CD4-positive, alpha-beta T cell treated with Interferon gamma for 1 hour (primary cell): Measurements from ENCODE around the gene RNASE4.
A peak's percentile ranks its signal among the peaks of the same experiment; 100 is the strongest.
"Not testable (repeated sequence)": the region's sequence is repeated elsewhere in the genome, so short reads cannot be mapped to it uniquely, and the experiment has no call there.

Experiments
- DNase-seq: peaks from one replicate; pipeline ENCODE4 v3.0.0-alpha.2; 2020

The RNASE4 gene

GRCh38 chr14:20700965-20701364 lies 16.6 kb downstream of the RNASE4 start:
- not testable (repeated sequence) for DNase-seq

DNA sequence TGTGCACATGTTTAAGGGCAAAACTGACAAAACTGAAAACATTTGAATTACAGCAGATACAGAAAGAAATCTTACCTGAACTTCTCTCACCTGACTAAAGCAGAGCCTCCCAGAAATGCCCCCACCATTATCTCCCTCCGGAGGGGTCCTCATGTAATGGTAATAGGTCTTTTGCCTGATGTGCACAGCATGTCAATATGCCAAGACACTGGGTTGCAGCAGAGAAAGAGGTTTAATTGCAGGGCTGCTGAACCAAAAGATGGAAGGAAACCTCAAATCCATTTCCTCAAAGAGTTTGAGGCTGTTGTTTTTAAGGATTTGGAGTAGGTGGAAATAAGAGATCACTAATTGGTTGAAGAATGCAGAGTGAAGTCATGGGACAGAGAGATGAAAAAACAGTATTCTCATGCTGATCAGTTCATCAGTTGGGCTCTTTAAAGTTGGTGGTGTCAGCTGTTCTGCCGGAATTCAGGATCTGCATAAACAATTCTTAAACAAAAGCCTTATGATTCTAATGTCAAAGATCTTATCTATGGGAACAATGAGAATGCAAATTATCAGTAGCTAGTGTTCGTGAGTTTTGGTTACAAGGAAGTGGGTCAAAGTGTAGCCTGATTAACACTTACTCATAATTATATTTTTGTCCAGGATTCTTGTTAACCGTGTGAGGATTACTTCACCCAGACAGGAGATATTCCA lies 22.4 kb downstream of the RNASE4 start:
- no peak for DNase-seq

DNA sequence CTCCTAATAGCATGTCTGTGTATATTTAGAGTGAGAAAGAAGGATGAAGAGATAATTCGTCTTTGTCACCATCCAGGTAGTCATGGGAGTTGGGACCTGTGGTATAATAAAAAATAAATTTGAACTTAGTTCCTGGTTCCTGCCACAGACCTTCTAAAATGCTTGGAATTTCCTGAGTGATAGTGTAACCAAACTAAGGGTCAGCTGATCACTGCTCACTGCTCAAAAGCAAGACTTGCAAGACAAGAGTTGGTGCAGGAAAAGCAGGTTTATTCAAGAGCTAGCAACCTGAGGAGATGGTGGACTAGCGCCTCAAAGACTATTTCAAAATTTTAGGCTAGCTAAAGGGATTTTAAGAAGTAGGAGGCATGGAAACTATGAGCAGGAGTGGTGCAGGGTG lies 23.3 kb downstream of the RNASE4 start:
- DNase-seq = no peak

GRCh38 chr14:20711261-20711660 lies 26.9 kb downstream of the RNASE4 start:
- DNase-seq = no peak

GRCh38 chr14:20711685-20712084 lies 27.3 kb downstream of the RNASE4 start:
- DNase-seq = no peak

GRCh38 chr14:20712904-20713303 lies 28.5 kb downstream of the RNASE4 start:
- no peak for DNase-seq

- DNase-seq = peak; percentile 72
These were observed 30.4 kb downstream of the RNASE4 start for GRCh38 chr14:20714593-20715250.

DNA sequence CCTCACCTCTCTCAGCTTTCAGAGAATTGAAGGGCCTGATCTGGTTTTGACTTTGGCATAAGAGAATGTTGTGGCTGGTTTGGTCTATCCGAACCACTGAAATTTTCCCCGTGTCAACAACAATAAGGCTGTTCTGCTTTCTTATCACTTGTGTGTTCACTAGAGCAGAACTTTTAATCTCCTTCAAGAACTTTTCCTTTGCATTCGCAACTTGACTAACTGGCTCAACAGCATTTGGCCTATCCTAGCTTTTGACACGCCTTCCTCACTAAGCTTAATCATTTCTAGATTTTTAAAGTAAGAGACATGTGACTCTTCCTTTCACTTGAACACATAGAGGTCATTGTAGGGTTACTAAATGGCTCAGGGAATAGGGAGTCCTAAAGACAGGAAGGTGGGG lies 35.4 kb downstream of the RNASE4 start:
- no peak for DNase-seq

GRCh38 chr14:20720741-20721140 lies 36.4 kb downstream of the RNASE4 start:
- DNase-seq = no peak

- DNase-seq = no peak
These were observed 37.7 kb downstream of the RNASE4 start for GRCh38 chr14:20722016-20722415.

DNA sequence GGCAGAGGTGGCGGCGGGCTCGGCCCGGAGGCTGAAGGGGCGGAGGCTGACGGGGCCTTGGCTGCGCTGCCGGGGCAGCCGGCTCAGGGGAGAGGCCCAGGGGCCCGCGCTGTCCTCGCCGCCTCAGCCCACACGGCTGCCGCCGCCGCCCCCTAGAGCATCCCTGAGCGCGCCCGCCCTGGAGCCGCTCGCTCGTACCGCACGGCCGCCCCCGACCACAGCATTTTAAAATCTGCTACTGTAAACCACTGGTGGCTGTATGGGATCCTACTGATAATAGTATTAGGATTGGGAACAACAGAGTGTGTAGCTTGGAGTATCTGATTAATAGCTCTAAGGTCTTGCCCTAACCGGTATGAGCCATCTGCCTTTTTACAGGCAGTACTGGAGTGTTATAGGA lies 39.1 kb downstream of the RNASE4 start:
- no peak for DNase-seq

DNA sequence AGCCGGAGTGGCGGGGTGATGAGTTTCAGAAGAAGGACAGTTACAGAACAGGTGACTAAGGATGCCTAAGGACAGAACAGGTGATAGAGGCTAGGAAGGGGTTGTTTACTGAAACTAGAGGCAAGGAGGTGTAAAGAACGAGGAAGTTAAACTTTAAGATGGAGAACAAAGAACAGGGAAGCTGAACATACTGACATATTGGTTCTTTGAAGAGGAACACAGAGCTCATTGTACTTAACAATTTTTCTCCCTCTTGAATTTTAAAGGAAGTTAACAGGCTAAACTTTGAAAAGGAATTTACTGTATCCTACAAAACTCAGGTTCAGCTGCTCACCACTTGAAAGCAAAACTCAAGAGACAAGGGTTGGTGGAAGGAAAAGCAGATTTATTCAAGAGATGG lies 41.8 kb downstream of the RNASE4 start:
- DNase-seq = not testable (repeated sequence)

- DNase-seq = no peak
These were observed 42.2 kb downstream of the RNASE4 start for GRCh38 chr14:20726531-20726930.

DNA sequence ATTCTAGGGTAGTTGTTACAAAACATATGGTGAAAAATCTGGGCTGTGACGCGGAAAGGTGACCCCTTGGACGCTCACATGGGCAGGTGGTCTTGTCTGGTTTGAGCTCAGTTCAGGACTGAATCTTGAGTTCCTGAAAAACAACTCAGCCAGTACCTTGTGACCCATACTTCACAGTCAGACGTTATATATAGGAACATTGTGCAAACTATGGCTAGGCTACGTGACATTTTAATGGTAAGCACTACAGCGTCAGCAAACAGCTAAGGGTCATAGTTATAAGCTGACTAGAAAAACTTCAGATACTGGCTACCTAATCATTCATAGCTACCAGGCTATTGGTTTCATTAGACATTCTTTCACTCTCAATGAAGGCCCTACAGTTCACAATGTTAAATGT lies 46.5 kb downstream of the RNASE4 start:
- no peak for DNase-seq

DNA sequence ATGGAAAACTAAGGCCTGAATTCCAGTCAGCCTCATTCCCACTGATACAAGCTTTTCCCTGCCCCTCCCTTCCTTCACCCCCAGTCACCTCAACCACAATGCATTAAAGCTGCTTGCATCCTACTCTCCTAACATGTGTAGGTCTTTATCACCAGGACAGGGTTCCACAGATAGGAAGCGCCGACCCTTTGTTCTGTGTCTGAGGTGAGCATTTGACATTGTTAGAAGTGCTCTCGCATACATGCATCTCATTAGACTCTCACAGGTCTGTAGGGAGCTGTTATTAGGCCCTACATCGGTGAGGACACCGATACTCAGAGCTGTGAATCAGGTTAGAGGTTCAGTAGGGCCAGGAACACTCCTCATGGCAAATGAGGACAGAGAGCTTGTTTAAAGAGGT lies 48.1 kb downstream of the RNASE4 start:
- no peak for DNase-seq

GRCh38 chr14:20732979-20733635 lies 48.7 kb downstream of the RNASE4 start:
- DNase-seq = no peak

- DNase-seq = no peak
These were observed 49.5 kb downstream of the RNASE4 start for GRCh38 chr14:20733684-20734429.

- no peak for DNase-seq
These were observed 50.1 kb downstream of the RNASE4 start for GRCh38 chr14:20734430-20734806.

DNA sequence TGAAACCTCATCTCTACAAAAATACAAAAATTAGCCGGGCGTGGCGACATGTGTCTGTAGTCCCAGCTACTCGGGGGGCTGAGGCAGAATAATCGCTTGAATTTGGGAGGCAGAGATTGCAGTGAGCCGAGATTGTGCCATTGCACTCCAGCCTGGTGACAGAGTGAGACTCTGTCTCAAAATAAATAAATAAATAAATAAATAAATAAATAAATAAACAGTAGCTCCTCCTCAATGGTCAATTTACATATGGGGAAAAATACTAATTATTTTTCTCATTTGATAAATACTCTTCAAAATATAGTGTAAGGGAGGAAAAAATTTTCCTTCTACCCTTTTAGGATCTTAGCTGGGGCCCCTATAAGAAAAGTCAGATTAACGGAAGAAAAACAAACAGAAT lies 53.9 kb downstream of the RNASE4 start:
- not testable (repeated sequence) for DNase-seq

DNA sequence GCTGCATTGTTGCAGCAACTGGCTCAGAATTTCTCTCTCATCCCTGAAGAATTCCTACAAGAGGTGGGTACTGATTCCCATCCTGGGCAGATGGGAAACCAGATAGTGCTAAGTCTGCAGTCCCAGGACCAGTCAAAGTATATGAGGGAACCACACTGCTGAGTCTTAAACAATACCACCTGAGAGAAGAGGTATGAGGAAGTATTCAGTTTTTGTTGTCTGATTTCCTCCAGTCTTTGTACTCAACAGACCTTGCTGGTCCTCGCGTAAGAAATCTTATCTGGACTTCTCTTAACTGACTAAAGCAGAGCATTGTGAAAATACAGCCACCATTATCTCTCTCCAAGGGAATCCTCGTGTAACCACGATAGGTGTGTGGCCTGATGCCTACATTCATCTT lies 57.8 kb downstream of the RNASE4 start:
- no peak for DNase-seq

- no peak for DNase-seq
These were observed 59.2 kb downstream of the RNASE4 start for GRCh38 chr14:20743556-20743955.

GRCh38 chr14:20745571-20746358 lies 61.4 kb downstream of the RNASE4 start, which contains the start of gene EDDM3A:
Gene EDDM3A (plus strand): TSS chr14:20745887. CDS start chr14:20747581, 1,694 bp downstream.
- DNase-seq = no peak

DNA sequence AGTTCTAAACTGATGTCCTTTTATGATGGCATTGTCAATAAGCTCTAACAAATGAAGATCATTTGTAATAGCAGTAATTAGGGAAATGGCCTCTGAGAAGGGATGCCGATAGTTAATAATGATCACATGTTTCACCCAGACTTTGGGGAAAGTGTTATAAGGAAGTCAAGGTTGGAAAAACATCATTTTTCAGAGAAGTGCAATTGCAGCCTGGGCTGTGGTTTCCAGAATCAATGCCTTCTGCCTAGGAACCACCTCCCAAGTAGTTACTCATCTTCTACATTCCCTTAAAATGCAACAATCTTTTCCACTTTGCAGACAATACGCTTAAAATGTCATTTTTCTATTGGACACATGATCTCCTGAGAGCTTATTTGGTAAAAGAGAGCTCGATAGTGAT lies 62.2 kb downstream of the RNASE4 start:
- no peak for DNase-seq
